ENCODE data around the gene USP24.

USP24 gene

GRCh38 chr1:55159571-55159970 lies 55.6 kb downstream of the USP24 start:
- H3K9me3 ChIP-seq (ENCODE audit: control insufficient read depth, insufficient read depth, low read length) = no peaks in the 10 kb centered on the region
- no peak overlapping the region for H3K4me3 ChIP-seq (ENCODE audit: low read length)
- TF ChIP-seq CTCF (IDR thresholded peaks at IDR 0.05; ENCODE audit: low read depth, low read length, poor library complexity, severe bottlenecking) (no peak), EZH2phosphoT487 (IDR thresholded peaks at IDR 0.05; ENCODE audit: borderline replicate concordance, low read length) (no peak)
- no peaks in the 10 kb centered on the region; the same call in 1 of the 2 replicates for H4K20me1 ChIP-seq (ENCODE audit: control insufficient read depth, insufficient read depth, low read depth, low read length)
- no peak overlapping the region for H3K27ac ChIP-seq (ENCODE audit: low read depth, low read length)
- no peaks in the 10 kb centered on the region for H3K4me1 ChIP-seq (ENCODE audit: control insufficient read depth, low read length)
- peaks cover 65% of the 10 kb centered on the region for H3K36me3 ChIP-seq (ENCODE audit: control insufficient read depth, low read length)
- no peak overlapping the region for H3K4me2 ChIP-seq (ENCODE audit: low read length)
- H3F3A ChIP-seq (ENCODE audit: control insufficient read depth, insufficient read depth) = no peaks in the 10 kb centered on the region
- no peaks in the 10 kb centered on the region for H3K27me3 ChIP-seq (ENCODE audit: control insufficient read depth, low read length)
- H3K9me2 ChIP-seq (replicated peaks; ENCODE audit: control insufficient read depth, low read length) = no peaks in the 10 kb centered on the region
- no peaks in the 10 kb centered on the region for H3K79me2 ChIP-seq (ENCODE audit: control insufficient read depth, low read length)

GRCh38 chr1:55156608-55157007 lies 58.6 kb downstream of the USP24 start:
- TF ChIP-seq CTCF (IDR thresholded peaks at IDR 0.05; ENCODE audit: low read depth, low read length, poor library complexity, severe bottlenecking) (no peak), EZH2phosphoT487 (IDR thresholded peaks at IDR 0.05; ENCODE audit: borderline replicate concordance, low read length) (no peak)
- peaks cover 74% of the 10 kb centered on the region for H3K36me3 ChIP-seq (ENCODE audit: control insufficient read depth, low read length)

GRCh38 chr1:55156093-55156492 lies 59.1 kb downstream of the USP24 start:
- Histone ChIP-seq H3K4me2 (ENCODE audit: low read length) (no peak overlapping the region), H3K27ac (ENCODE audit: low read depth, low read length) (no peak overlapping the region), H3K9me3 (ENCODE audit: control insufficient read depth, insufficient read depth, low read length) (no peaks in the 10 kb centered on the region), H3K9me2 (replicated peaks; ENCODE audit: control insufficient read depth, low read length) (no peaks in the 10 kb centered on the region), H3K79me2 (ENCODE audit: control insufficient read depth, low read length) (no peaks in the 10 kb centered on the region), H3K4me1 (ENCODE audit: control insufficient read depth, low read length) (no peaks in the 10 kb centered on the region), H4K20me1 (ENCODE audit: control insufficient read depth, insufficient read depth, low read depth, low read length) (no peaks in the 10 kb centered on the region; the same call in 1 of the 2 replicates), H3K27me3 (ENCODE audit: control insufficient read depth, low read length) (no peaks in the 10 kb centered on the region), H3K4me3 (ENCODE audit: low read length) (no peak overlapping the region), H3K36me3 (ENCODE audit: control insufficient read depth, low read length) (peaks cover 74% of the 10 kb centered on the region), H3F3A (ENCODE audit: control insufficient read depth, insufficient read depth) (no peaks in the 10 kb centered on the region)
- TF ChIP-seq CTCF (IDR thresholded peaks at IDR 0.05; ENCODE audit: low read depth, low read length, poor library complexity, severe bottlenecking) = no peak
- TF ChIP-seq EZH2phosphoT487 (IDR thresholded peaks at IDR 0.05; ENCODE audit: borderline replicate concordance, low read length) = no peak

More at GRCh38 chr1:55156608-55157007, 58.6 kb downstream of the USP24 start:
- Histone ChIP-seq H3F3A (ENCODE audit: control insufficient read depth, insufficient read depth) (no peaks in the 10 kb centered on the region), H3K27me3 (ENCODE audit: control insufficient read depth, low read length) (no peaks in the 10 kb centered on the region), H3K79me2 (ENCODE audit: control insufficient read depth, low read length) (no peaks in the 10 kb centered on the region), H3K4me3 (ENCODE audit: low read length) (no peak overlapping the region), H3K27ac (ENCODE audit: low read depth, low read length) (no peak overlapping the region), H3K4me2 (ENCODE audit: low read length) (no peak overlapping the region), H4K20me1 (ENCODE audit: control insufficient read depth, insufficient read depth, low read depth, low read length) (no peaks in the 10 kb centered on the region; the same call in 1 of the 2 replicates), H3K9me3 (ENCODE audit: control insufficient read depth, insufficient read depth, low read length) (no peaks in the 10 kb centered on the region), H3K4me1 (ENCODE audit: control insufficient read depth, low read length) (no peaks in the 10 kb centered on the region), H3K9me2 (replicated peaks; ENCODE audit: control insufficient read depth, low read length) (no peaks in the 10 kb centered on the region)

Data from DOHH2 (cell line).